HG03558 (cell line): ENCODE results near the gene TRIM13.
"Not testable (repeated sequence)": the region's sequence is repeated elsewhere in the genome, so short reads cannot be mapped to it uniquely, and the experiment has no call there.

ENCODE experiments used
- ATAC-seq: cut with Tn5 transposase; IDR thresholded peaks from one replicate; pipeline ENCODE4 v1.9.1; 2021; ENCODE audit warnings: moderate number of reproducible peaks; ENCODE audit not compliant: unreplicated experiment; ENCODE audit errors: extremely low read depth

TRIM13 gene

DNA sequence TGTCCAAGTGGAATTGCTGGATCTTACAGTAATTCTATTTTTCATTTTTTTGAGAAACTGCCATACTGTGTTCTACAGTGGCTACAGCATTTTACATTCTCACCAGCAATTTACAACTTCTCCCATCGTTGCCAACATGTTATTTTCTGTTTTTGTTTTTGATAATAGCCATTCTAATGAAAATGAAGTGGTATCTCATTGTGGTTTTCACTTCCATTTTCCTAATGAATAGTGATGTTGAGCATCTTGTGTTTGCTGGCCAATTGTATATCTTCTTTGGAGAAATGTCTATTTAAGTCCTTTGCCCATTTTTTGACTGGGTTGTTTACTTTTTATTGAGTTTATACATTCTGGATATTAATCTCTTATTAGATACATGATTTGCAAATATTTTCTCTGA lies 57.0 kb downstream of the TRIM13 start:
- no peak for ATAC-seq

DNA sequence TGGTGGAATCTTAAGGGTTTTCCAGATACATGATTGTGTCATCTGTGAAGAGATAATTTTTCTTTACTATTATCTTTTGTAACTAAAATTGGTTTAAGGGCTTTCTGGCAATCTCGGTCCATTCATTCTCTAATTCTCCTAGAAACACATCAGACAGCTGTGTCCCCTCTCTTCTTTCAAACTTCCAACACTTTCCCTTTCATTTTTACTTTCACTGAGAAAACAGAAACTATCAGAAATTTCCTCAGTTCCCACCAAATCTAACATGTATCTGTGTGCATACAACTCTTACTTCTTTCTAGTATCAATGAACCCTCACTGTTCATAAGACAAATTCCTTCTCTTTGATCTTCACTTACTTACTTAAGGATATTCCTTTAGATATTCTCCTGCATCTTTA lies 58.6 kb downstream of the TRIM13 start:
- ATAC-seq, result no peak

- no peak for ATAC-seq
Measured at GRCh38 chr13:50060718-50061117, 63.9 kb downstream of the TRIM13 start.

GRCh38 chr13:50062336-50062735 lies 65.5 kb downstream of the TRIM13 start:
- ATAC-seq, result not testable (repeated sequence)

- ATAC-seq, result no peak
Measured at GRCh38 chr13:50065712-50066111, 68.9 kb downstream of the TRIM13 start.
